A204.1 (cell line): ENCODE results near the gene PLXNB1.
"Not testable (repeated sequence)": the region's sequence is repeated elsewhere in the genome, so short reads cannot be mapped to it uniquely, and the experiment has no call there.

ENCODE experiments used
- FAIRE-seq: peaks from 2 replicates; lab custom pipeline; 2012; peaks lifted over from hg19 to GRCh38; lab: Jason Lieb, UNC

Gene PLXNB1

GRCh38 chr3:48405343-48405881, 24.5 kb downstream of the PLXNB1 start:
- FAIRE-seq = no peak

- no peak for FAIRE-seq
Measured at GRCh38 chr3:48404440-48405342, 25.2 kb downstream of the PLXNB1 start.

GRCh38 chr3:48403533-48404439, 26.1 kb downstream of the PLXNB1 start:
- no peak for FAIRE-seq

GRCh38 chr3:48402907-48403306, 27.0 kb downstream of the PLXNB1 start:
- no peak for FAIRE-seq

- FAIRE-seq = no peak
Measured at GRCh38 chr3:48402281-48402732, 27.6 kb downstream of the PLXNB1 start.

GRCh38 chr3:48401434-48401901, 28.4 kb downstream of the PLXNB1 start:
- not testable (repeated sequence) for FAIRE-seq

- FAIRE-seq = no peak
Measured at GRCh38 chr3:48400824-48401433, 29.0 kb downstream of the PLXNB1 start.

GRCh38 chr3:48399387-48400172, 30.3 kb downstream of the PLXNB1 start:
- no peak for FAIRE-seq

- FAIRE-seq = no peak
Measured at GRCh38 chr3:48398701-48399386, 31.0 kb downstream of the PLXNB1 start.

- FAIRE-seq = no peak
Measured at GRCh38 chr3:48397767-48398681, 31.9 kb downstream of the PLXNB1 start.

GRCh38 chr3:48395714-48396113, 34.2 kb downstream of the PLXNB1 start:
- FAIRE-seq = no peak

GRCh38 chr3:48394391-48394790, 35.5 kb downstream of the PLXNB1 start:
- FAIRE-seq = no peak

- FAIRE-seq = no peak
Measured at GRCh38 chr3:48388966-48389365, 40.9 kb downstream of the PLXNB1 start.

- no peak for FAIRE-seq
Measured at GRCh38 chr3:48387634-48388033, 42.3 kb downstream of the PLXNB1 start.

GRCh38 chr3:48372862-48373435, 56.9 kb downstream of the PLXNB1 start:
- FAIRE-seq = no peak

GRCh38 chr3:48372377-48372770, 57.5 kb downstream of the PLXNB1 start:
- FAIRE-seq = no peak

GRCh38 chr3:48371651-48372376, 58.1 kb downstream of the PLXNB1 start, which contains the start of gene FBXW12:
Gene FBXW12 (plus strand): TSS chr3:48372219. CDS start chr3:48372768, 549 bp downstream.
- no peak for FAIRE-seq

- FAIRE-seq = no peak
Measured at GRCh38 chr3:48370333-48370713, 59.6 kb downstream of the PLXNB1 start.
